Calu3 (cell line): ENCODE results near the gene ABCA2. TPM values are rescaled to one million over a fixed set of nuclear protein-coding genes. Genes with fewer than 3 reads are reported as not detected.

Experiments
- BruUV-seq: library from RNA; stranded (reverse); fragments of 400-500 nt; replicated peaks from 2 replicates; lab custom pipeline; 2021; lab: Mats Ljungman, UMichigan
- CTCF ChIA-PET: fragments of 300-600 bp; sonication (Branson Sonifier 250); formaldehyde crosslinking; loops from one replicate; lab custom pipeline; 2022; ENCODE audit warnings: antibody characterized with exemption; lab: Charles Lee
- DNase-seq: peaks from one replicate; pipeline ENCODE4 v3.0.0; 2022
- H3K27ac Mint-ChIP-seq: one replicate; pipeline ENCODE4 v1.8.0; 2022; ENCODE audit warnings: mixed read lengths; ENCODE audit not compliant: unreplicated experiment
- H3K27me3 Mint-ChIP-seq: one replicate; pipeline ENCODE4 v1.8.0; 2022; ENCODE audit warnings: mixed read lengths; ENCODE audit not compliant: unreplicated experiment
- H3K36me3 Mint-ChIP-seq: one replicate; pipeline ENCODE4 v1.8.0; 2022; ENCODE audit warnings: mild to moderate bottlenecking, moderate library complexity, mixed read lengths; ENCODE audit not compliant: insufficient read depth, unreplicated experiment
- H3K4me1 Mint-ChIP-seq: one replicate; pipeline ENCODE4 v1.8.0; 2022; ENCODE audit warnings: mild to moderate bottlenecking, low read depth, mixed read lengths; ENCODE audit not compliant: unreplicated experiment
- H3K4me3 Mint-ChIP-seq: one replicate; pipeline ENCODE4 v1.8.0; 2022; ENCODE audit warnings: mild to moderate bottlenecking, low read depth, moderate library complexity, mixed read lengths; ENCODE audit not compliant: unreplicated experiment
- H3K9me3 Mint-ChIP-seq: one replicate; pipeline ENCODE4 v1.8.0; 2022; ENCODE audit warnings: low read depth, mixed read lengths; ENCODE audit not compliant: unreplicated experiment
- intact Hi-C: fragments of 100-400 bp; cut with micrococcal nuclease; formaldehyde crosslinking; loops from one replicate; pipeline ENCODE4 v1.10.0; 2022; ENCODE audit not compliant: unreplicated experiment
- total RNA-seq: library from RNA; stranded (reverse); gene quantifications from 2 replicates; pipeline ENCODE4 v1.2.3, GENCODE V29; 2022
- TF ChIP-seq, protein P1 (sequence below): fragments of 200-600 bp; IDR thresholded peaks from one replicate; pipeline ENCODE4 v1.8.0; 2022; ENCODE audit warnings: antibody characterized with exemption; ENCODE audit not compliant: unreplicated experiment

The ABCA2 gene
- total RNA-seq, 1 experiment from 2014 or later, result 47.6 TPM

DNA sequence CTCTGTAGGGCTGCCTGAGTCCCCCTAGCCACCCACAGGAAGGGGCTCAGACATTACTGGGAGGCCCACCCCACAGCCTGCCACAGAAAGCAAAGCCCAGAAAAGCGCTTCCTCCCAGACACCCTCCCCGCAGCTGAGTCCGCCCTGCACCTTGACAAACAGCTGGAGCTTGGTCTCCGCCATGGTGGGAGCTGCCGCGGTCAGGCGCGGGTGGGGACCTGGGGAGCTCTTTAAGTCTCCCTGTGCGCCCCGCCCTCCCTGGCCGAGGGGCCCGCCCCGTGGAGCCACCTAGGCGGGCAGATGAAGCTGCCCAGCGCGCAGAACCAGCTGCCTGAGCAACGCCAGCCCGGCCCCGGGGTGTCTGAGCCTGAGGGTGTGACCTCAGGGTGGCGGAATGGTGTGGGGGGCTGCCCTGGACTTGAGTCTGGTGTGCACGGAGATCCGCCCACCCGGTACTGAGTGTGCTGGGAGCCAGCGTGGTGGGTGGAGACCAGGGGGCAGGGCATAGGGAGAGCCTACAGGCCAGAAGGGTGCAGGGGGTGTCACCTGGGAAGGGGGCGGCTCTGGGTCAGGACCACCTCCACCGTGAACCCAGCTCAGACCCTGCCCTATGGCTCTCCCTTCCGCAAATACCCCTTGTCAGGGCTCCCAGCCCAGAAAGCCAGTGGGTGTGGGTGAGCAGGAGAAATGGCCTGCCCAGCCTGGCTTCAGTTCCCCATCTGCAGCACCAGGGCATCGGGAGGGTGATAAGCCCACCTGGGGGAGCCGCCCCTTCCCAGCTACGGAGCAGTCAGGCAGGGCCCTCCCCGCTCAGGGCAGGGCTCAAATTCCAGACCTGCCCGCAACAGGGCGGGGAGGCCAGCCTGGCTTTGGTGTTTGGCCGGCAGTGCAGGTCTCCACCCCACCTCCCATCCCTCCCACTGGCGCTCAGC, 31.4 kb downstream of the ABCA2 start, which contains the start of gene CLIC3:
Gene CLIC3, minus strand, starts transcription at position 208 of the 932 bp plus-strand sequence. Its CDS starts 25 bp downstream, at position 183.
- DNase-seq, result peak; percentile 51
- intact Hi-C loops, result no loop called here

DNA sequence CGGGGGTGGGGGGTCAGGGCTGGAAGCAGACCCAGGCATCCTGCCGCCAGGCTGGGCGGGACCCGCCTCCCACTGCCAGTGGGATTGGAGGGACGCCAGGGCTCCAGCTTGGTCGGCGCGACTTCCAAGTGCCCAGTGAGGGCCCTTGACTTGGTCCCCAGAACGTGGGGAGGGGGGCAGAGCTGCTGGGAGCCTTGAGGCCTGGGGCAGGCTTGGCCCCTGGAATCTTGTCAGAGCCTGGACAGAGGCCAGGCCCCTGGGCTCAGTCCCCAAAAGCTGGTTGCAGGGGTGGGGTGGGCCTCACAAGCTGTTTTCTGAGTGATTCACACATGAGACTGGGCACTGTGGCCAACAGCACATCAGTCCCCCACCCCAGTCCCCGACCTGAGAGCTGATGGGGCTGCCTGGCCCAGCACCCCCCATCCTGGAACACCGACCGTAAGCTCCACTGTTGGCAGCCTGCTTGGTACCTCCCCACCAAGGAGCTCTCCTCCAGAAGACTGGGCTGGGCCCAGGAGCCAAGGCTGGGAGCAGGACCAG, 32.2 kb downstream of the ABCA2 start:
- no TSS peak for BruUV-seq
- CTCF ChIA-PET, result interaction anchor here (1.0 to 1.6 kb wide), 2 partner anchors 17 to 46 kb away, joined by 4 to 8 read pairs; no protein-coding TSS in a partner anchor
- Mint-ChIP-seq H3K36me3 (peaks cover 24% of the 10 kb centered on the region), H3K27ac (no peak overlapping the region), H3K9me3 (no peaks in the 10 kb centered on the region), H3K4me1 (peaks cover 11% of the 10 kb centered on the region), H3K27me3 (no peaks in the 10 kb centered on the region), H3K4me3 (no peak overlapping the region)
- no peak for DNase-seq
- TF ChIP-seq, protein P1, sequence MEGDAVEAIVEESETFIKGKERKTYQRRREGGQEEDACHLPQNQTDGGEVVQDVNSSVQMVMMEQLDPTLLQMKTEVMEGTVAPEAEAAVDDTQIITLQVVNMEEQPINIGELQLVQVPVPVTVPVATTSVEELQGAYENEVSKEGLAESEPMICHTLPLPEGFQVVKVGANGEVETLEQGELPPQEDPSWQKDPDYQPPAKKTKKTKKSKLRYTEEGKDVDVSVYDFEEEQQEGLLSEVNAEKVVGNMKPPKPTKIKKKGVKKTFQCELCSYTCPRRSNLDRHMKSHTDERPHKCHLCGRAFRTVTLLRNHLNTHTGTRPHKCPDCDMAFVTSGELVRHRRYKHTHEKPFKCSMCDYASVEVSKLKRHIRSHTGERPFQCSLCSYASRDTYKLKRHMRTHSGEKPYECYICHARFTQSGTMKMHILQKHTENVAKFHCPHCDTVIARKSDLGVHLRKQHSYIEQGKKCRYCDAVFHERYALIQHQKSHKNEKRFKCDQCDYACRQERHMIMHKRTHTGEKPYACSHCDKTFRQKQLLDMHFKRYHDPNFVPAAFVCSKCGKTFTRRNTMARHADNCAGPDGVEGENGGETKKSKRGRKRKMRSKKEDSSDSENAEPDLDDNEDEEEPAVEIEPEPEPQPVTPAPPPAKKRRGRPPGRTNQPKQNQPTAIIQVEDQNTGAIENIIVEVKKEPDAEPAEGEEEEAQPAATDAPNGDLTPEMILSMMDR, result no peak
- intact Hi-C loops, result no loop called here

More for the DNA sequence above, 31.4 kb downstream of the ABCA2 start, which contains the start of gene CLIC3:
- Mint-ChIP-seq H3K36me3 (peaks cover 18% of the 10 kb centered on the region), H3K27ac (no peak within 1 kb of the TSS), H3K4me3 (peak within 1 kb of the TSS; percentile 54), H3K9me3 (no peaks in the 10 kb centered on the region), H3K27me3 (no peaks in the 10 kb centered on the region), H3K4me1 (peaks cover 11% of the 10 kb centered on the region)
- no TSS peak for BruUV-seq
- CTCF ChIA-PET, result interaction anchor here (0.8 to 1.6 kb wide), 3 partner anchors 18 to 48 kb away, joined by 3 to 8 read pairs (median 4); no protein-coding TSS in a partner anchor
- TF ChIP-seq, protein P1, result no peak

DNA sequence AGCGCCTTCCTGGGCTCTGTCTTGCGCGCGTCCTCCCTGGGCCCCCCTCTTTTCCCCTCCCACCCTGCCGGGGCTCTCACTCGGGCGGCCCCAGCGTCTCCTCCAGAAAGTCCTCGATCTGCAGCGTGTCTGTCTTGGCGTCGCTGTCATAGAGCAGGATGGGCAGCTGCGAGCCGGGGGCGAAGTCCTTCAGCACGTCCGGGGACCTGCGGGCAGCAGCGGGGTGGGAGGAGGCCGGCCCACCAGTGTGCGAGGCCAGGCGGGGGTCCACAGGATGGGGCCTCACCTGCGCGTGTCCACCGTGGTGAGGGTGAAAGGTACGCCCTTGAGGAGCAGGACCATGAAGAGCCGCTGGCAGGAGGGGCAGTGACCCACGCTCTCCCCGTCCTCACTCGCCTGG, 32.7 kb downstream of the ABCA2 start:
- no peak overlapping the region for H3K4me3 Mint-ChIP-seq
- TF ChIP-seq, protein P1, result no peak
- no TSS peak for BruUV-seq
- no peak for DNase-seq
- peaks cover 28% of the 10 kb centered on the region for H3K36me3 Mint-ChIP-seq
- CTCF ChIA-PET, result interaction anchor here (1.0 kb wide), 1 partner anchor 17 kb away, joined by 8 read pairs; no protein-coding TSS in a partner anchor
- H3K27ac Mint-ChIP-seq, result no peak overlapping the region
- peaks cover 11% of the 10 kb centered on the region for H3K4me1 Mint-ChIP-seq
- H3K9me3 Mint-ChIP-seq, result no peaks in the 10 kb centered on the region
- no peaks in the 10 kb centered on the region for H3K27me3 Mint-ChIP-seq
- intact Hi-C loops, result no loop called here

DNA sequence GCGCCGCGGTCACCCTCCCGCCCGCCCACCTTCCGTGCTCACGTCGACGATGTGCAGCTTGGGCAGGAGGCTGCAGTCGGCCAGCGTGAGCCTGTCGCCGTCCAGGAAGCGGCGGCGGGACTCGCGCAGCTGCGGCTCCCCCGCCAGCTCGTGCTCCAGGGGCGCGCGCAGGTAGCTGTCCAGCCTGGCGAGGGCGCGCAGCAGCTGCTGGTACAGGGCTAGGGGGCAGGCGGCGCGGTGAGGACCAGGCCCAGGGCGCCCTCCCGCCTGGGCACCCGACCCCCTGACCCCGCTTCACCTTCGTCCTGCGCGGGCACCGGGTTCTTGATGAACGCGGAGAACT, 33.2 kb downstream of the ABCA2 start:
- TF ChIP-seq, protein P1, result no peak
- peaks cover 28% of the 10 kb centered on the region for H3K36me3 Mint-ChIP-seq
- BruUV-seq, result no TSS peak
- H3K27me3 Mint-ChIP-seq, result no peaks in the 10 kb centered on the region
- DNase-seq, result no peak
- CTCF ChIA-PET, result no interaction called here
- peaks cover 11% of the 10 kb centered on the region for H3K4me1 Mint-ChIP-seq
- intact Hi-C loops, result no loop called here
- H3K27ac Mint-ChIP-seq, result no peak overlapping the region
- H3K4me3 Mint-ChIP-seq, result no peak overlapping the region
- no peaks in the 10 kb centered on the region for H3K9me3 Mint-ChIP-seq
